HL-60 (cell line): ENCODE measurements around the gene AMDHD2.
A peak's percentile ranks its signal among the peaks of the same experiment; 100 is the strongest.
"Not testable (repeated sequence)": the region's sequence is repeated elsewhere in the genome, so short reads cannot be mapped to it uniquely, and the experiment has no call there.

ENCODE experiments used
- DNase-seq, 2 experiments: peaks; one replicate each; pipeline ENCODE4 v3.0.0-alpha.2; 2010 to 2020; ENCODE audit warnings: low read depth in 1 of 2, low spot score in 1 of 2
- H3K27ac ChIP-seq: fragments of 250-450 bp; sonication (Bioruptor Pico); replicated peaks from 2 replicates; pipeline ENCODE4 v1.5.1; 2020; ENCODE audit warnings: mild to moderate bottlenecking, moderate library complexity
- H3K27me3 ChIP-seq: fragments of 250-450 bp; sonication (Bioruptor Pico); 2 replicates; pipeline ENCODE4 v1.5.1; 2021; ENCODE audit warnings: mild to moderate bottlenecking, moderate library complexity; ENCODE audit not compliant: insufficient read depth, poor library complexity, severe bottlenecking
- H3K4me3 ChIP-seq: replicated peaks from 2 replicates; pipeline ENCODE4 v1.5.1; 2011; ENCODE audit warnings: mild to moderate bottlenecking, control low read depth, low read length; ENCODE audit not compliant: insufficient read depth
- CTCF ChIP-seq: IDR thresholded peaks from one replicate; pipeline ENCODE4 v1.5.1; 2011; ENCODE audit warnings: low read length, control low read depth, inconsistent platforms; ENCODE audit not compliant: insufficient read depth
- GABPA ChIP-seq: IDR thresholded peaks from 2 replicates; pipeline ENCODE4 v1.6.1; 2012; ENCODE audit warnings: low read depth
- POLR2AphosphoS5 ChIP-seq: IDR thresholded peaks from 2 replicates; pipeline ENCODE4 v1.6.1; 2012; ENCODE audit warnings: low read depth
- REST ChIP-seq: IDR thresholded peaks from 2 replicates; pipeline ENCODE4 v1.6.1; 2012; ENCODE audit warnings: low read depth; ENCODE audit not compliant: insufficient replicate concordance
- SPI1 ChIP-seq: IDR thresholded peaks from 2 replicates; pipeline ENCODE4 v1.6.1; 2012; ENCODE audit warnings: low read depth, mild to moderate bottlenecking, borderline replicate concordance

Gene AMDHD2

GRCh38 chr16:2531371-2531695 lies 11.2 kb downstream of the AMDHD2 start, which contains the start of gene CEMP1:
TSS of gene CEMP1 (minus strand) at chr16:2531408. CDS start at chr16:2531073, 335 bp downstream.
- no peaks in the 10 kb centered on the region for H3K27me3 ChIP-seq
- DNase-seq = no peak
- TF ChIP-seq POLR2AphosphoS5 (no peak), SPI1 (no peak), CTCF (no peak), REST (no peak), GABPA (no peak)
- peak within 1 kb of the TSS; percentile 79 for H3K27ac ChIP-seq
- peak within 1 kb of the TSS; percentile 48 for H3K4me3 ChIP-seq

GRCh38 chr16:2531696-2532493 lies 11.7 kb downstream of the AMDHD2 start:
- Histone ChIP-seq H3K27me3 (no peaks in the 10 kb centered on the region), H3K27ac (peak overlapping the region; percentile 79), H3K4me3 (peak overlapping the region; percentile 48)
- DNase-seq = peak; percentile 95 to 97
- no peak for TF ChIP-seq CTCF
- TF ChIP-seq POLR2AphosphoS5 = peak; percentile 70

- no peaks in the 10 kb centered on the region for H3K27me3 ChIP-seq
- TF ChIP-seq SPI1 (no peak), POLR2AphosphoS5 (peak; percentile 72; the same call in 1 of the 2 replicates)
- peak in 1 of 2 experiments; percentile 69 for DNase-seq
- peak overlapping the region; percentile 46 for H3K4me3 ChIP-seq
- peak overlapping the region; percentile 79 for H3K27ac ChIP-seq
Observed at GRCh38 chr16:2532494-2533141, 12.4 kb downstream of the AMDHD2 start.

- not testable (repeated sequence) for DNase-seq, H3K27me3 ChIP-seq, H3K4me3 ChIP-seq
- peak overlapping the region; percentile 79 for H3K27ac ChIP-seq
Observed at GRCh38 chr16:2533142-2533755, 13.1 kb downstream of the AMDHD2 start.

- H3K4me3 ChIP-seq = no peak overlapping the region
- no peaks in the 10 kb centered on the region for H3K27me3 ChIP-seq
- TF ChIP-seq GABPA (no peak), CTCF (no peak), REST (no peak), POLR2AphosphoS5 (no peak), SPI1 (no peak)
- no peak overlapping the region for H3K27ac ChIP-seq
- DNase-seq = no peak
Observed at GRCh38 chr16:2533912-2534311, 13.7 kb downstream of the AMDHD2 start.

GRCh38 chr16:2534335-2534734 lies 14.2 kb downstream of the AMDHD2 start:
- DNase-seq, H3K27me3 ChIP-seq, H3K27ac ChIP-seq, H3K4me3 ChIP-seq: not testable (repeated sequence)
